Measurements from ENCODE around the gene SH2D1A.

DNA sequence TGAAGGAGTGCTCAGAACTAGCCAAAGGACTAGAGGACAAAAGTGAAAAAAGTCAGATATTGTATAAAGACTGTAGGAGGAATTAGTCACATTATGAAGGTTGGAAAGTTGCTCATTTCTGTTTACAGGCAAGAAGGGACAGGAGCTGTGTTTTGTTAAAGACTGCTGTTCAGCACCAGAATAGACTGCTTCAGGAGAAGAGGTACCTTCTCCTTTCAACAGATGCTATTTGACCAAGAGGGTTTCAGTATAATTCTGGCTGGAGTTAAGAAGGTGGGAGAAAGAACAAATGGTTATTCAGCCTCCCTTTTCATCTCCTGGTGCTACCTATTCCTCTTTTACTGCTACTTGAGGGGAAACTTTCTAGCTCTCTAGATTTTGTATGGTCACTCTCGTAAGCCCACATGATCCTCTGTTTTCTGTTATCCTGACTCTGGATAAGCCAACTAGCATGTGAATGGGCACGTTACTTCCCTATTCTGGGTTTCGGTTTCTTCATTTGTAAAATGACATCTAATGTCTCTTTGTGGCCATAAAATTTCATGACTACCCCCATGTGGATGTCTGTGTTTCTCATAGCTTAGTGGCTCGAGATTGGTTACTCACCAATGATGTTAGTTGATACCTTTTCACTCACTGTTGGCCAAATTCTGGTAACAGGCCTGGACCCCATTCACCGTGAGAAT, 68.9 kb downstream of the SH2D1A start:
- TF ChIP-seq CTCF (IDR thresholded peaks at IDR 0.05; ENCODE audit: low read depth, low read length, missing input control) (no peak), EGR1 (IDR thresholded peaks at IDR 0.05; ENCODE audit: low read depth in 2 of 2) (no peak), SP1 (IDR thresholded peaks at IDR 0.05) (no peak), JUND (IDR thresholded peaks at IDR 0.05) (no peak)
